CD14-positive monocyte (primary cell): Measurements from ENCODE around the gene UNG. TPM values are rescaled to one million over a fixed set of nuclear protein-coding genes. Genes with fewer than 3 reads are reported as not detected.

ENCODE experiments used
- DNase-seq, 3 donors: peaks; one replicate each; pipeline ENCODE4 v3.0.0-alpha.2; 2011 to 2022
- H2AFZ ChIP-seq: 2 replicates; pipeline ENCODE4 v1.6.0; 2012; ENCODE audit warnings: mild to moderate bottlenecking, low read depth, low read length, inconsistent platforms; ENCODE audit not compliant: insufficient read depth, poor library complexity, severe bottlenecking
- H3K27ac ChIP-seq, 2 donors: 1 replicate in 1 of 2; 2 replicates in 1 of 2; pipeline ENCODE4 v1.5.1; 2012 to 2013; ENCODE audit warnings: low read length in 2 of 2, control low read depth in 1 of 2, inconsistent platforms in 1 of 2, low read depth in 1 of 2, mild to moderate bottlenecking in 1 of 2
- H3K27me3 ChIP-seq, 2 donors: one replicate each; pipeline versions ENCODE4 v1.6.0 to v1.6.1; 2011 to 2013; ENCODE audit warnings: low read length in 2 of 2; ENCODE audit not compliant: control insufficient read depth in 2 of 2, insufficient read depth in 2 of 2
- H3K36me3 ChIP-seq, 2 donors: replicated peaks in 1 of 2; 1 replicate in 1 of 2; 2 replicates in 1 of 2; pipeline versions ENCODE4 v1.5.1 to v1.6.1; 2012 to 2013; ENCODE audit warnings: low read length in 2 of 2, control low read depth in 1 of 2, inconsistent platforms in 1 of 2, mild to moderate bottlenecking in 1 of 2; ENCODE audit not compliant: insufficient read depth in 2 of 2, control insufficient read depth in 1 of 2
- H3K4me1 ChIP-seq, 2 donors: 1 replicate in 1 of 2; 2 replicates in 1 of 2; pipeline versions ENCODE4 v1.5.1 to v1.6.1; 2012 to 2013; ENCODE audit warnings: low read length in 2 of 2, control low read depth in 1 of 2, inconsistent platforms in 1 of 2, mild to moderate bottlenecking in 1 of 2, moderate library complexity in 1 of 2; ENCODE audit not compliant: insufficient read depth in 2 of 2, control insufficient read depth in 1 of 2
- H3K4me2 ChIP-seq: replicated peaks from 2 replicates; pipeline ENCODE3; 2012; ENCODE audit warnings: low read length, moderate library complexity, mild to moderate bottlenecking; ENCODE audit not compliant: poor library complexity, severe bottlenecking; ENCODE audit errors: extremely low read depth
- H3K4me3 ChIP-seq, 3 experiments: fragments of 200-600 bp in 1 of 3; sonication (generic) in 1 of 3; replicated peaks in 1 of 3; 1 replicate in 2 of 3; 2 replicates in 1 of 3; pipeline ENCODE4 v1.5.1; 2011 to 2013; ENCODE audit warnings: low read length in 3 of 3, mild to moderate bottlenecking in 3 of 3, control low read depth in 2 of 3, low read depth in 2 of 3, inconsistent platforms in 1 of 3, moderate library complexity in 1 of 3
- H3K79me2 ChIP-seq: 2 replicates; pipeline ENCODE4 v1.6.0; 2012; ENCODE audit warnings: mild to moderate bottlenecking, control low read depth, inconsistent platforms, low read length, moderate library complexity; ENCODE audit not compliant: insufficient read depth
- H3K9ac ChIP-seq: 2 replicates; pipeline ENCODE4 v1.6.0; 2017; ENCODE audit warnings: low read length, mild to moderate bottlenecking; ENCODE audit not compliant: insufficient read depth, poor library complexity, severe bottlenecking
- H3K9me3 ChIP-seq, 2 donors: replicated peaks in 1 of 2; 1 replicate in 1 of 2; 2 replicates in 1 of 2; pipeline versions ENCODE4 v1.5.1 to v1.6.1; 2012 to 2013; ENCODE audit warnings: low read length in 2 of 2, control low read depth in 1 of 2; ENCODE audit not compliant: control insufficient read depth in 1 of 2, insufficient read depth in 1 of 2
- H4K20me1 ChIP-seq: 2 replicates; pipeline ENCODE4 v1.6.0; 2012; ENCODE audit warnings: mild to moderate bottlenecking, low read length, control low read depth, moderate library complexity; ENCODE audit not compliant: insufficient read depth
- H3K27ac Mint-ChIP-seq, 7 donors: one replicate each; pipeline ENCODE4 v1.8.0; 2020; ENCODE audit warnings: mild to moderate bottlenecking in 7 of 7, mixed read lengths in 7 of 7, moderate library complexity in 6 of 7, inconsistent platforms in 2 of 7
- H3K27me3 Mint-ChIP-seq, 3 donors: one replicate each; pipeline ENCODE4 v1.8.0; 2021 to 2022; ENCODE audit warnings: low read depth in 3 of 3, mild to moderate bottlenecking in 3 of 3, mixed read lengths in 3 of 3, moderate library complexity in 3 of 3, inconsistent platforms in 1 of 3
- H3K36me3 Mint-ChIP-seq, 2 donors: one replicate each; pipeline ENCODE4 v1.8.0; 2020; ENCODE audit warnings: mixed read lengths in 2 of 2, inconsistent platforms in 1 of 2, mild to moderate bottlenecking in 1 of 2
- H3K4me1 Mint-ChIP-seq: one replicate; pipeline ENCODE4 v1.8.0; 2020; ENCODE audit warnings: mild to moderate bottlenecking, mixed read lengths
- H3K4me3 Mint-ChIP-seq, 2 donors: one replicate each; pipeline ENCODE4 v1.8.0; 2020; ENCODE audit warnings: mild to moderate bottlenecking in 2 of 2, mixed read lengths in 2 of 2, moderate library complexity in 1 of 2
- H3K9me3 Mint-ChIP-seq, 7 donors: one replicate each; pipeline ENCODE4 v1.8.0; 2020 to 2022; ENCODE audit warnings: mixed read lengths in 7 of 7, mild to moderate bottlenecking in 6 of 7, moderate library complexity in 6 of 7, inconsistent platforms in 2 of 7
- WGBS: methylation state at CpG from one replicate; pipeline ENCODE4 v1.1.5; 2013; ENCODE audit warnings: missing lambda C conversion rate; ENCODE audit not compliant: insufficient coverage; 5-methylcytosine and 5-hydroxymethylcytosine counted together
- intact Hi-C, 2 donors: fragments of 100-400 bp; cut with micrococcal nuclease; formaldehyde crosslinking; loops; one replicate each; pipeline versions ENCODE4 v1.15.0 to v1.15.1; 2023
- polyA plus RNA-seq, 3 donors: library from polyadenylated mRNA; depleted of rRNA in 1 of 3; unstranded in 2 of 3; stranded (reverse) in 1 of 3; fragments of 300-500 nt in 2 of 3; fragments of >200 nt in 1 of 3; fragmentation: Illumina TruSeq in 2 of 3; gene quantifications; 1 replicate in 2 of 3; 2 replicates in 1 of 3; pipeline ENCODE4 v1.2.3, GENCODE V29; 2012 to 2021
- TF ChIP-seq, protein P1 (sequence below): fragments of 200-600 bp; IDR thresholded peaks from one replicate; pipeline ENCODE4 v1.8.0; 2022; ENCODE audit warnings: antibody characterized with exemption, mild to moderate bottlenecking

The UNG gene
- polyA plus RNA-seq, 3 donors, result 1.1 to 2.1 (median 2.0) TPM

DNA sequence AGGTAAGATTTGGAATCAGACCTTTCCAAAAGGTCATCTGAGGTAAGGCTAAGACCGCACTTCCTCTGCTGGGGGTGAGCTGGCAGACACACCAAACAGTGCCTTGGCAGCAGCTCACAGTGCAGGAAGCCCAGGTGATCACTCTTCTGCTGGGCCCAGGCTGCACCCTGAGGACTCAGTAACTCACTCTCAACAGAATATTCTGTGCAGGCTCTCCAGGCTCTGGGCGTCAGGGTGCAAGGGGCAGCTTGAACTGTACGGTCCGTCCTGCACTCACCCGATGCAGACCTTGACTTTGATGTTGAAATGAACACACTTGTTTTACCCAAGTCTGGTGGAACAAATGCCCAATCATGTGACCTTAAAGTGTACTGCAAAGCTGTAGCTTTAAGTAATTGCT lies 10.1 kb upstream of the UNG start:
- Histone ChIP-seq H3K79me2 (no peaks in the 10 kb centered on the region), H4K20me1 (no peaks in the 10 kb centered on the region), H3K27ac (no peak overlapping the region), H3K4me1 (peaks cover under 1 to 1% of the 10 kb centered on the region in 2 donors), H3K9ac (no peak overlapping the region), H3K4me2 (no peak overlapping the region), H3K27me3 (no peaks in the 10 kb centered on the region), H3K36me3 (peaks cover 64 to 76% of the 10 kb centered on the region in 2 donors), H2AFZ (no peak overlapping the region), H3K9me3 (no peaks in the 10 kb centered on the region), H3K4me3 (no peak overlapping the region)
- intact Hi-C loops, result loop anchor here in 1 of 2 donors (10.0 kb wide), 1 partner anchor 122 kb away; no protein-coding TSS in a partner anchor
- Mint-ChIP-seq H3K27me3 (peaks cover 0 to 2% (median 0%) of the 10 kb centered on the region in 3 donors), H3K36me3 (peaks cover 59 to 65% of the 10 kb centered on the region in 2 donors), H3K4me1 (peaks cover 6% of the 10 kb centered on the region), H3K9me3 (peaks cover 0 to 2% (median 0%) of the 10 kb centered on the region in 7 donors), H3K4me3 (no peak overlapping the region), H3K27ac (peak overlapping the region in 1 of 7 donors; percentile 25)
- 75% methylated on average over 5 of the region's 5 CpGs for WGBS
- TF ChIP-seq, protein P1, sequence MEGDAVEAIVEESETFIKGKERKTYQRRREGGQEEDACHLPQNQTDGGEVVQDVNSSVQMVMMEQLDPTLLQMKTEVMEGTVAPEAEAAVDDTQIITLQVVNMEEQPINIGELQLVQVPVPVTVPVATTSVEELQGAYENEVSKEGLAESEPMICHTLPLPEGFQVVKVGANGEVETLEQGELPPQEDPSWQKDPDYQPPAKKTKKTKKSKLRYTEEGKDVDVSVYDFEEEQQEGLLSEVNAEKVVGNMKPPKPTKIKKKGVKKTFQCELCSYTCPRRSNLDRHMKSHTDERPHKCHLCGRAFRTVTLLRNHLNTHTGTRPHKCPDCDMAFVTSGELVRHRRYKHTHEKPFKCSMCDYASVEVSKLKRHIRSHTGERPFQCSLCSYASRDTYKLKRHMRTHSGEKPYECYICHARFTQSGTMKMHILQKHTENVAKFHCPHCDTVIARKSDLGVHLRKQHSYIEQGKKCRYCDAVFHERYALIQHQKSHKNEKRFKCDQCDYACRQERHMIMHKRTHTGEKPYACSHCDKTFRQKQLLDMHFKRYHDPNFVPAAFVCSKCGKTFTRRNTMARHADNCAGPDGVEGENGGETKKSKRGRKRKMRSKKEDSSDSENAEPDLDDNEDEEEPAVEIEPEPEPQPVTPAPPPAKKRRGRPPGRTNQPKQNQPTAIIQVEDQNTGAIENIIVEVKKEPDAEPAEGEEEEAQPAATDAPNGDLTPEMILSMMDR, result no peak
- DNase-seq, result no peak

DNA sequence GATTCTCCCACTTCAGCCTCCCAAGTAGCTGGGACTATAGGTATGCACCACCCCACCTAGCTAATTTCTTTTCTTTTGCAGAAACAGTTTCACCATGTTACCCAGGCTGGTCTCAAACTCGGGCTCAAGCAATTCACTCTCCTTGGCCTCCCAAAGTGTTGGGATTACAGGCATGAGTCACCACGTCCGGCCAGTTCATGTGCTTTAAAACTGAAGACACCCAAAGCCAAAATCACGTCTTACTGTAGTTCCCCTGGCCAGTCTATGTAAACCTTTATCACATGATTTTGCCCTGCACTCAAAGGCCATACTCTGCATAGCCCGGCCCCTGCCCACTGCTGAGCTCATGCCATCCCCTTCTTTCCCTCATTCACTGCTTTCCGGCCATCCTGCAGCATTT lies 8.6 kb upstream of the UNG start:
- WGBS, result 95% methylated on average over 6 of the region's 6 CpGs

More for the DNA sequence above, 8.6 kb upstream of the UNG start:
- Histone ChIP-seq H3K4me3 (no peak overlapping the region), H3K36me3 (peaks cover 50 to 60% of the 10 kb centered on the region in 2 donors), H3K79me2 (no peaks in the 10 kb centered on the region), H3K4me1 (peaks cover 15 to 16% of the 10 kb centered on the region in 2 donors), H4K20me1 (no peaks in the 10 kb centered on the region), H2AFZ (no peak overlapping the region), H3K9ac (no peak overlapping the region), H3K9me3 (no peaks in the 10 kb centered on the region), H3K27me3 (no peaks in the 10 kb centered on the region), H3K4me2 (no peak overlapping the region), H3K27ac (no peak overlapping the region)
- Mint-ChIP-seq H3K9me3 (peaks cover 0 to 2% (median 0%) of the 10 kb centered on the region in 7 donors), H3K27ac (peak overlapping the region in 3 of 7 donors; percentile 6 to 30 (median 20)), H3K4me3 (no peak overlapping the region), H3K36me3 (peaks cover 43 to 53% of the 10 kb centered on the region in 2 donors), H3K27me3 (peaks cover 0 to 2% (median 0%) of the 10 kb centered on the region in 3 donors), H3K4me1 (peaks cover 21% of the 10 kb centered on the region)
- TF ChIP-seq, protein P1, result no peak
- intact Hi-C loops, result loop anchor here in 1 of 2 donors (10.0 kb wide), 1 partner anchor 124 kb away; no protein-coding TSS in a partner anchor
- DNase-seq, result no peak
